Caco-2 (cell line): ENCODE data around the gene ZNF169. TPM values are rescaled to one million over a fixed set of nuclear protein-coding genes. Genes with fewer than 3 reads are reported as not detected.
A peak's percentile ranks its signal among the peaks of the same experiment; 100 is the strongest.

ENCODE experiments used
- BruUV-seq: library from RNA; stranded (reverse); fragments of 400-500 nt; replicated peaks from 2 replicates; lab custom pipeline; 2021; lab: Mats Ljungman, UMichigan
- CTCF ChIA-PET: fragments of 300-600 bp; sonication (Branson Sonifier 250); formaldehyde crosslinking; loops from one replicate; lab custom pipeline; 2022; ENCODE audit warnings: antibody characterized with exemption; lab: Charles Lee
- POLR2A ChIA-PET: fragments of 300-600 bp; sonication (Branson Sonifier 250); formaldehyde crosslinking; loops from one replicate; lab custom pipeline; 2022; ENCODE audit warnings: antibody characterized with exemption; lab: Charles Lee
- DNase-seq, 2 experiments: peaks; one replicate each; pipeline versions ENCODE4 v3.0.0 to v3.0.0-alpha.2; 2020 to 2022
- H3K27me3 ChIP-seq: replicated peaks from 2 replicates; pipeline ENCODE4 v1.6.0; 2011; ENCODE audit warnings: low read length; ENCODE audit not compliant: control insufficient read depth, insufficient read depth
- H3K36me3 ChIP-seq: 2 replicates; pipeline ENCODE4 v1.5.1; 2011; ENCODE audit warnings: low read length; ENCODE audit not compliant: control insufficient read depth, insufficient read depth
- H3K4me1 ChIP-seq: fragments of 250-450 bp; sonication (Bioruptor Pico); 2 replicates; pipeline ENCODE4 v1.5.1; 2020; ENCODE audit warnings: mild to moderate bottlenecking
- H3K4me3 ChIP-seq: 2 replicates; pipeline ENCODE4 v1.5.1; 2011; ENCODE audit warnings: low read depth, mild to moderate bottlenecking, control low read depth, low read length
- H3K9me3 ChIP-seq: fragments of 250-450 bp; sonication (Bioruptor Pico); 2 replicates; pipeline ENCODE4 v1.5.1; 2020; ENCODE audit warnings: mild to moderate bottlenecking, moderate library complexity
- H3K27ac Mint-ChIP-seq: one replicate; pipeline ENCODE4 v1.8.0; 2022; ENCODE audit warnings: mixed read lengths; ENCODE audit not compliant: unreplicated experiment
- H3K27me3 Mint-ChIP-seq: one replicate; pipeline ENCODE4 v1.8.0; 2022; ENCODE audit warnings: mixed read lengths; ENCODE audit not compliant: insufficient read depth, unreplicated experiment
- H3K36me3 Mint-ChIP-seq: one replicate; pipeline ENCODE4 v1.8.0; 2022; ENCODE audit warnings: mild to moderate bottlenecking, mixed read lengths; ENCODE audit not compliant: insufficient read depth, unreplicated experiment
- H3K4me1 Mint-ChIP-seq: one replicate; pipeline ENCODE4 v1.8.0; 2022; ENCODE audit warnings: low read depth, mixed read lengths; ENCODE audit not compliant: unreplicated experiment
- H3K4me3 Mint-ChIP-seq: one replicate; pipeline ENCODE4 v1.8.0; 2022; ENCODE audit warnings: mild to moderate bottlenecking, moderate library complexity, mixed read lengths; ENCODE audit not compliant: unreplicated experiment
- H3K9me3 Mint-ChIP-seq: one replicate; pipeline ENCODE4 v1.8.0; 2022; ENCODE audit warnings: mixed read lengths; ENCODE audit not compliant: unreplicated experiment
- intact Hi-C: fragments of 100-400 bp; cut with micrococcal nuclease; formaldehyde crosslinking; loops from one replicate; pipeline ENCODE4 v1.10.0; 2022; ENCODE audit not compliant: unreplicated experiment
- total RNA-seq: library from RNA; stranded (reverse); gene quantifications from 2 replicates; pipeline ENCODE4 v1.2.3, GENCODE V29; 2022
- TF ChIP-seq, protein P1 (sequence below), 2 experiments: fragments of 200-600 bp in 1 of 2; IDR thresholded peaks; 1 replicate in 1 of 2; 2 replicates in 1 of 2; pipeline versions ENCODE4 v1.5.1 to v1.8.0; 2011 to 2022; ENCODE audit warnings: antibody characterized with exemption in 1 of 2, control low read depth in 1 of 2, inconsistent platforms in 1 of 2, low read depth in 1 of 2, low read length in 1 of 2, mild to moderate bottlenecking in 1 of 2, moderate library complexity in 1 of 2; ENCODE audit not compliant: insufficient read depth in 1 of 2, severe bottlenecking in 1 of 2, unreplicated experiment in 1 of 2

Gene ZNF169
- total RNA-seq, 1 experiment from 2014 or later = 3.7 TPM

- DNase-seq = peak in 1 of 2 experiments; percentile 18
- no peaks in the 10 kb centered on the region for H3K4me1 Mint-ChIP-seq
- intact Hi-C loops = no loop called here
- Histone ChIP-seq H3K9me3 (no peaks in the 10 kb centered on the region), H3K36me3 (no peaks in the 10 kb centered on the region), H3K4me3 (no peak overlapping the region), H3K27me3 (no peaks in the 10 kb centered on the region), H3K4me1 (no peaks in the 10 kb centered on the region)
- peaks cover 12% of the 10 kb centered on the region for H3K9me3 Mint-ChIP-seq
- ChIA-PET CTCF (interaction anchor here (1.3 to 3.0 kb wide), 2 partner anchors 198 to 207 kb away, joined by 3 to 23 read pairs; no protein-coding TSS in a partner anchor), POLR2A (interaction anchor here (1.2 kb wide), 1 partner anchor 46 kb away, joined by 3 read pairs; no protein-coding TSS in a partner anchor)
- H3K27me3 Mint-ChIP-seq = no peaks in the 10 kb centered on the region
- H3K4me3 Mint-ChIP-seq = no peak overlapping the region
- TF ChIP-seq, protein P1, sequence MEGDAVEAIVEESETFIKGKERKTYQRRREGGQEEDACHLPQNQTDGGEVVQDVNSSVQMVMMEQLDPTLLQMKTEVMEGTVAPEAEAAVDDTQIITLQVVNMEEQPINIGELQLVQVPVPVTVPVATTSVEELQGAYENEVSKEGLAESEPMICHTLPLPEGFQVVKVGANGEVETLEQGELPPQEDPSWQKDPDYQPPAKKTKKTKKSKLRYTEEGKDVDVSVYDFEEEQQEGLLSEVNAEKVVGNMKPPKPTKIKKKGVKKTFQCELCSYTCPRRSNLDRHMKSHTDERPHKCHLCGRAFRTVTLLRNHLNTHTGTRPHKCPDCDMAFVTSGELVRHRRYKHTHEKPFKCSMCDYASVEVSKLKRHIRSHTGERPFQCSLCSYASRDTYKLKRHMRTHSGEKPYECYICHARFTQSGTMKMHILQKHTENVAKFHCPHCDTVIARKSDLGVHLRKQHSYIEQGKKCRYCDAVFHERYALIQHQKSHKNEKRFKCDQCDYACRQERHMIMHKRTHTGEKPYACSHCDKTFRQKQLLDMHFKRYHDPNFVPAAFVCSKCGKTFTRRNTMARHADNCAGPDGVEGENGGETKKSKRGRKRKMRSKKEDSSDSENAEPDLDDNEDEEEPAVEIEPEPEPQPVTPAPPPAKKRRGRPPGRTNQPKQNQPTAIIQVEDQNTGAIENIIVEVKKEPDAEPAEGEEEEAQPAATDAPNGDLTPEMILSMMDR (IDR thresholded peaks at IDR 0.05; ENCODE audit: insufficient read depth in 1 of 2, low read depth in 1 of 2, low read length in 1 of 2, severe bottlenecking in 1 of 2, unreplicated experiment in 1 of 2) = no peak
- H3K36me3 Mint-ChIP-seq = no peaks in the 10 kb centered on the region
- no peak overlapping the region for H3K27ac Mint-ChIP-seq
- BruUV-seq = no TSS peak
Observed at GRCh38 chr9:94212091-94212490, 47.0 kb upstream of the ZNF169 start.

DNA sequence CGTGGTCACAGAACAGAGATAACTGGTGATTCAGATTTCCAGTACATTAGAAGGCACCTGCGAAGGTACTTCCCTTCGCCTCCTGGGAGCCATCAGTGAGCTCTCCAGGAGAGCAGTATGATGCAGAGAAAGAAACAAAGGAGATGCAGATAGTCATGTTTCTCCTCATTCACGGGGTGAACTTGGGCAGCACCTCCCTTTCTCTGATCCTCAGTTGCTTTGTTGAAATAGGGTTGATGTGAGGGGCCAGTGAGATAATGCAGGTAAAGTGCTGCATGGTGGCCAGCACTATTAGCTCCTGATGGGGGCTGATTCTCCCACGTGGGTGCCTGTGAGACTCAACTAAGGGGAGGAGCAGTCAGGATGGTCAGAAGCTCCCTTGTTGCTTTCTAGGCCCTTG is 46.6 kb upstream of the ZNF169 start:
- BruUV-seq = no TSS peak
- no peaks in the 10 kb centered on the region for H3K36me3 ChIP-seq
- Mint-ChIP-seq H3K27ac (no peak overlapping the region), H3K4me1 (no peaks in the 10 kb centered on the region), H3K36me3 (no peaks in the 10 kb centered on the region), H3K4me3 (no peak overlapping the region), H3K27me3 (no peaks in the 10 kb centered on the region), H3K9me3 (peaks cover 13% of the 10 kb centered on the region)
- no peak for DNase-seq
- POLR2A ChIA-PET = interaction anchor here (1.2 kb wide), 1 partner anchor 46 kb away, joined by 3 read pairs; no protein-coding TSS in a partner anchor
- intact Hi-C loops = no loop called here
- CTCF ChIA-PET = interaction anchor here (1.3 to 3.0 kb wide), 2 partner anchors 199 to 208 kb away, joined by 3 to 23 read pairs; no protein-coding TSS in a partner anchor
- TF ChIP-seq, protein P1 (IDR thresholded peaks at IDR 0.05; ENCODE audit: insufficient read depth in 1 of 2, low read depth in 1 of 2, low read length in 1 of 2, severe bottlenecking in 1 of 2, unreplicated experiment in 1 of 2) = no peak
- H3K4me3 ChIP-seq = no peak overlapping the region
- H3K9me3 ChIP-seq = no peaks in the 10 kb centered on the region
- H3K4me1 ChIP-seq = no peaks in the 10 kb centered on the region
- H3K27me3 ChIP-seq = no peaks in the 10 kb centered on the region

DNA sequence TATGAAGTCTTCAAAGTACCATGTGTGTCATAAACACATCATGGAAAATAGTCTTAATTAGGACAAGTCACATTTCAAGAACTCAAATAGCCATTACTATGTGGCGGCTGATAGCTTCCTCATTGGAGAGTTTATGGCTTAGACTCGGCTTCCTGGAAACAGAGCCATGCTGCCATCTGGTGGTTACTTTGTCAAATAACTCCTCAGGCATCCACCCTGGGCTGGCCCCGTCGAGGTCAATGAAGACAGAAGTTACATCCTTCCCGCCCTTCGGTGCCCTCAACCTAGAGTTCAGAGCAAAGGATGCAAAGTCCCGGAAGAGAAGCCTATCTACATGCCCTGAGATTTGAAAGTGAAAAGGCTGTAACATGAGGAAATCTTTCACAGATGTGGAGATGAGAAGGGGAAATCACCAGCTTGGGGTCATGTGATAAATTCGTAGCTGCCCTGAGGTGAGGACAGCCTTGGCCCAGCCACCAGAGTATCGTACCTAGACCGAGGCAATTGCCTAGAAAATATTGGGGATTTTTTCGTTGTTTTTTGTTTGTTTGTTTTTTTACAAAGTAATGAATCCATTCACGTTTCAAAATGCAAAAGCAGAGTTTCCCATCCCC is 45.5 kb upstream of the ZNF169 start:
- ChIA-PET CTCF (interaction anchor here (0.5 to 3.0 kb wide), 6 partner anchors 129 to 226 kb away, joined by 3 to 23 read pairs (median 4); no protein-coding TSS in a partner anchor), POLR2A (no interaction called here)
- intact Hi-C loops = loop anchor here (1.0 kb wide), 2 partner anchors 148 to 199 kb away; no protein-coding TSS in a partner anchor
- H3K36me3 ChIP-seq = no peaks in the 10 kb centered on the region
- no TSS peak for BruUV-seq
- Mint-ChIP-seq H3K27me3 (peaks cover 3% of the 10 kb centered on the region), H3K4me1 (no peaks in the 10 kb centered on the region), H3K4me3 (no peak overlapping the region), H3K36me3 (no peaks in the 10 kb centered on the region), H3K27ac (no peak overlapping the region), H3K9me3 (peaks cover 12% of the 10 kb centered on the region)
- TF ChIP-seq, protein P1 (IDR thresholded peaks at IDR 0.05; ENCODE audit: insufficient read depth in 1 of 2, low read depth in 1 of 2, low read length in 1 of 2, severe bottlenecking in 1 of 2, unreplicated experiment in 1 of 2) = peak; percentile 42 to 60
- DNase-seq = peak; percentile 64 to 69
- no peaks in the 10 kb centered on the region for H3K4me1 ChIP-seq
- H3K27me3 ChIP-seq = no peaks in the 10 kb centered on the region
- H3K4me3 ChIP-seq = no peak overlapping the region
- H3K9me3 ChIP-seq = no peaks in the 10 kb centered on the region
